HFFc6 (cell line): ENCODE data around the gene MED29. TPM values are rescaled to one million over a fixed set of nuclear protein-coding genes. Genes with fewer than 3 reads are reported as not detected.
A peak's percentile ranks its signal among the peaks of the same experiment; 100 is the strongest.

ENCODE experiments used
- DNase-seq: peaks from one replicate; pipeline ENCODE4 v3.0.0-alpha.2; 2018
- H3K27ac Mint-ChIP-seq: 2 replicates; pipeline ENCODE4 v1.8.0; 2020; ENCODE audit warnings: mild to moderate bottlenecking, mixed read lengths
- H3K27me3 Mint-ChIP-seq: 2 replicates; pipeline ENCODE4 v1.8.0; 2021; ENCODE audit warnings: mild to moderate bottlenecking, moderate library complexity, mixed read lengths; ENCODE audit not compliant: insufficient read depth
- H3K36me3 Mint-ChIP-seq: 2 replicates; pipeline ENCODE4 v1.8.0; 2021; ENCODE audit warnings: low read depth, mixed read lengths
- H3K4me1 Mint-ChIP-seq: 2 replicates; pipeline ENCODE4 v1.8.0; 2020; ENCODE audit warnings: low read depth, mixed read lengths
- H3K4me3 Mint-ChIP-seq: 2 replicates; pipeline ENCODE4 v1.8.0; 2020; ENCODE audit warnings: mild to moderate bottlenecking, moderate library complexity, mixed read lengths
- H3K9me3 Mint-ChIP-seq: 2 replicates; pipeline ENCODE4 v1.8.0; 2020; ENCODE audit warnings: mild to moderate bottlenecking, mixed read lengths
- CTCF ChIP-seq: fragments of 200-600 bp; sonication (generic); IDR thresholded peaks from 2 replicates; pipeline ENCODE4 v1.5.0; 2021; ENCODE audit warnings: antibody characterized with exemption, mild to moderate bottlenecking
- total RNA-seq, 6 experiments: library from RNA; stranded (reverse); fragmentation: NEBNext Ultra II Directional; extraction: Animal tissue kit (Norgen Biotek cat#: 25700); gene quantifications; 2 replicates in 1 of 6; 3 replicates in 5 of 6; pipeline ENCODE4 v1.2.3, GENCODE V29; 2021

MED29 gene
- total RNA-seq, 6 experiments from 2014 or later, result 38.2 to 48.5 (median 45.2) TPM

GRCh38 chr19:39355253-39355652, 35.9 kb upstream of the MED29 start:
- no peak for DNase-seq
- H3K9me3 Mint-ChIP-seq, result no peaks in the 10 kb centered on the region
- H3K36me3 Mint-ChIP-seq, result peaks cover 44% of the 10 kb centered on the region
- H3K27ac Mint-ChIP-seq, result no peak overlapping the region
- TF ChIP-seq CTCF, result no peak
- H3K4me1 Mint-ChIP-seq, result peaks cover 20% of the 10 kb centered on the region
- no peaks in the 10 kb centered on the region for H3K27me3 Mint-ChIP-seq
- H3K4me3 Mint-ChIP-seq, result no peak overlapping the region

- Mint-ChIP-seq H3K27me3 (no peaks in the 10 kb centered on the region), H3K36me3 (peaks cover 51% of the 10 kb centered on the region), H3K9me3 (no peaks in the 10 kb centered on the region), H3K4me1 (peaks cover 20% of the 10 kb centered on the region), H3K27ac (no peak overlapping the region), H3K4me3 (no peak overlapping the region)
- DNase-seq, result no peak
- no peak for TF ChIP-seq CTCF
These were observed 35.1 kb upstream of the MED29 start for GRCh38 chr19:39356073-39356472.

- peaks cover 14% of the 10 kb centered on the region for H3K4me1 Mint-ChIP-seq
- H3K36me3 Mint-ChIP-seq, result peaks cover 47% of the 10 kb centered on the region
- H3K27me3 Mint-ChIP-seq, result no peaks in the 10 kb centered on the region
These were observed 34.5 kb upstream of the MED29 start for GRCh38 chr19:39356647-39357046.

GRCh38 chr19:39359026-39359425, 32.2 kb upstream of the MED29 start:
- Mint-ChIP-seq H3K4me1 (peaks cover 27% of the 10 kb centered on the region), H3K9me3 (no peaks in the 10 kb centered on the region), H3K27ac (no peak overlapping the region), H3K36me3 (peaks cover 36% of the 10 kb centered on the region), H3K27me3 (no peaks in the 10 kb centered on the region), H3K4me3 (no peak overlapping the region)
- TF ChIP-seq CTCF, result no peak
- no peak for DNase-seq

More at GRCh38 chr19:39356647-39357046, 34.5 kb upstream of the MED29 start:
- Mint-ChIP-seq H3K9me3 (no peaks in the 10 kb centered on the region), H3K4me3 (no peak overlapping the region), H3K27ac (no peak overlapping the region)
- no peak for DNase-seq
- no peak for TF ChIP-seq CTCF

- DNase-seq, result no peak
- Mint-ChIP-seq H3K36me3 (peaks cover 41% of the 10 kb centered on the region), H3K9me3 (no peaks in the 10 kb centered on the region), H3K4me1 (peaks cover 36% of the 10 kb centered on the region), H3K27me3 (no peaks in the 10 kb centered on the region), H3K27ac (peak overlapping the region; percentile 40; the same call in 1 of the 2 replicates), H3K4me3 (no peak overlapping the region)
- no peak for TF ChIP-seq CTCF
These were observed 30.6 kb upstream of the MED29 start for GRCh38 chr19:39360599-39360998.
